Measurements from ENCODE around the gene DNTTIP2.

DNTTIP2 gene

DNA sequence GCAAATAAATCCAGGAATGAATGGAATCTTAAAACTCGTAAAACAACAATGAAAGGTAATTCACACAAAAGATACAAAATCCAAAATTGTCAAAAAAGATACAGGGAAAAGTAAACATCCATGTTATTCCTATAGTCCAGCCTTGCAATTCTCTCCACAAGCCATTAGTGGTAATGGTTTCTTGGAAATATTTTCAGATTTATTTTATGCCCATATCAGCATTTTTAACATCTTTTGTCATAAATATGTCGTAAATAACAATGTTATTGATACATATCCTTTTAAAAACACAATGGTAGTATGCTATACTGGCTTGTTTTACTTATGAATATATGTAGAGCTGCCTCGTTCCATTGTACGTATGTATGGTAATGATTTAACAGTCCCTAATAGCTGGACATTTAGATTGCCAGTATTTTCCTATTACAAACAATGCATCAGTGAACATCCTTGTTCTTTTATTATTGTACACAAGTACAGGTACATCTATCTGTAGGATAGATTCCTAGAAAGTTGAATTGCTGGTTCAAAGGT is 30.6 kb downstream of the DNTTIP2 start:
- H3F3A ChIP-seq (ENCODE audit: control insufficient read depth, insufficient read depth), result peaks cover 11% of the 10 kb centered on the region
- H3K9me3 ChIP-seq (ENCODE audit: control insufficient read depth, insufficient read depth, low read length), result no peaks in the 10 kb centered on the region
- TF ChIP-seq CTCF (IDR thresholded peaks at IDR 0.05; ENCODE audit: low read depth, low read length, poor library complexity, severe bottlenecking) (no peak), EZH2phosphoT487 (IDR thresholded peaks at IDR 0.05; ENCODE audit: borderline replicate concordance, low read length) (no peak)
- H3K79me2 ChIP-seq (ENCODE audit: control insufficient read depth, low read length), result peaks cover 4% of the 10 kb centered on the region
- no peaks in the 10 kb centered on the region for H3K27me3 ChIP-seq (ENCODE audit: control insufficient read depth, low read length)
- H3K4me3 ChIP-seq (ENCODE audit: low read length), result peak overlapping the region; percentile 96
- H3K36me3 ChIP-seq (ENCODE audit: control insufficient read depth, low read length), result peaks cover 5% of the 10 kb centered on the region
- H3K4me1 ChIP-seq (ENCODE audit: control insufficient read depth, low read length), result peaks cover 36% of the 10 kb centered on the region
- H3K4me2 ChIP-seq (ENCODE audit: low read length), result peak overlapping the region; percentile 90
- H4K20me1 ChIP-seq (ENCODE audit: control insufficient read depth, insufficient read depth, low read depth, low read length), result no peaks in the 10 kb centered on the region
- no peaks in the 10 kb centered on the region for H3K9me2 ChIP-seq (replicated peaks; ENCODE audit: control insufficient read depth, low read length)
- H3K27ac ChIP-seq (ENCODE audit: low read depth, low read length), result peak overlapping the region; percentile 85

DNA sequence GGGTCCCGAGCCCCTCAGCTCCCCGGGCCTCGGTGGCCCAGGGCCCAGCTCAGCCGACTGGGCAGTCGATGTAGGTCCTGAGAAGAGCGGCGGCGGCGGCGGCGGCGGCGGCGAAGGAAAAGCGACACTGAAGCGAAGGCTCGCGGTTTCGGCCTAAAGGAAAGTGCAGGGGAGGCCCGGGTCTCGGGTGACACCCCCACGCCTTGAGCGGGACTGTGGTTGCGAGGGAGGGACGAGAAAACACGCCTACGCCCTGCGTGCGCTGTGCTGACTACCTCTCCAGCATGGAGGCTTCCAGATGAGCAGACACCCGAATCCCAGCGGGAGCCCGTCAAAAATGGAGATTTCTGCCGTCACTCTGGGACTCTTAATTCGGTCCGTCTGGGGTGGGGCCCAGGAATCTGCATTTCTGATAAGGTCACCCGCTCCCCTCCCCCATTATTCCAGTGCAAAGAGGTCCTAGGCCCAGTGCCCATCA is 31.2 kb downstream of the DNTTIP2 start:
- Histone ChIP-seq H3K36me3 (ENCODE audit: control insufficient read depth, low read length) (peaks cover 9% of the 10 kb centered on the region), H3K9me3 (ENCODE audit: control insufficient read depth, insufficient read depth, low read length) (no peaks in the 10 kb centered on the region), H3K9me2 (replicated peaks; ENCODE audit: control insufficient read depth, low read length) (no peaks in the 10 kb centered on the region), H4K20me1 (ENCODE audit: control insufficient read depth, insufficient read depth, low read depth, low read length) (no peaks in the 10 kb centered on the region), H3K4me3 (ENCODE audit: low read length) (peak overlapping the region; percentile 96), H3K79me2 (ENCODE audit: control insufficient read depth, low read length) (peaks cover 4% of the 10 kb centered on the region), H3K27ac (ENCODE audit: low read depth, low read length) (peak overlapping the region; percentile 85), H3K4me1 (ENCODE audit: control insufficient read depth, low read length) (peaks cover 36% of the 10 kb centered on the region), H3F3A (ENCODE audit: control insufficient read depth, insufficient read depth) (peaks cover 11% of the 10 kb centered on the region), H3K4me2 (ENCODE audit: low read length) (peak overlapping the region; percentile 90), H3K27me3 (ENCODE audit: control insufficient read depth, low read length) (no peaks in the 10 kb centered on the region)
- TF ChIP-seq EZH2phosphoT487 (IDR thresholded peaks at IDR 0.05; ENCODE audit: borderline replicate concordance, low read length), result no peak
- TF ChIP-seq CTCF (IDR thresholded peaks at IDR 0.05; ENCODE audit: low read depth, low read length, poor library complexity, severe bottlenecking), result no peak

- peaks cover 4% of the 10 kb centered on the region for H3K79me2 ChIP-seq (ENCODE audit: control insufficient read depth, low read length)
- no peaks in the 10 kb centered on the region for H3K9me3 ChIP-seq (ENCODE audit: control insufficient read depth, insufficient read depth, low read length)
- H3K4me3 ChIP-seq (ENCODE audit: low read length), result peak overlapping the region; percentile 96
- H3K4me1 ChIP-seq (ENCODE audit: control insufficient read depth, low read length), result peaks cover 36% of the 10 kb centered on the region
- peak overlapping the region; percentile 85 for H3K27ac ChIP-seq (ENCODE audit: low read depth, low read length)
- H3K36me3 ChIP-seq (ENCODE audit: control insufficient read depth, low read length), result peaks cover 15% of the 10 kb centered on the region
- no peaks in the 10 kb centered on the region for H3K27me3 ChIP-seq (ENCODE audit: control insufficient read depth, low read length)
- no peaks in the 10 kb centered on the region for H3K9me2 ChIP-seq (replicated peaks; ENCODE audit: control insufficient read depth, low read length)
- H3F3A ChIP-seq (ENCODE audit: control insufficient read depth, insufficient read depth), result peaks cover 11% of the 10 kb centered on the region
- H3K4me2 ChIP-seq (ENCODE audit: low read length), result peak overlapping the region; percentile 90
- no peaks in the 10 kb centered on the region for H4K20me1 ChIP-seq (ENCODE audit: control insufficient read depth, insufficient read depth, low read depth, low read length)
- no peak for TF ChIP-seq CTCF (IDR thresholded peaks at IDR 0.05; ENCODE audit: low read depth, low read length, poor library complexity, severe bottlenecking)
- no peak for TF ChIP-seq EZH2phosphoT487 (IDR thresholded peaks at IDR 0.05; ENCODE audit: borderline replicate concordance, low read length)
Observed at GRCh38 chr1:93846992-93847810, 31.8 kb downstream of the DNTTIP2 start.

Data from DOHH2 (cell line).